GM19239 (cell line): ENCODE data around the gene FAR1.
"Not testable (repeated sequence)": the region's sequence is repeated elsewhere in the genome, so short reads cannot be mapped to it uniquely, and the experiment has no call there.

Experiments used
- DNase-seq: peaks from one replicate; pipeline ENCODE4 v3.0.0; 2011; ENCODE audit warnings: low spot score; ENCODE audit not compliant: insufficient read length
- FAIRE-seq: peaks from 2 replicates; lab custom pipeline; 2011; peaks lifted over from hg19 to GRCh38; lab: Jason Lieb, UNC

The FAR1 gene

GRCh38 chr11:13668102-13668956, at the start of gene FAR1:
FAR1 (plus strand) TSS chr11:13668668; CDS start chr11:13694766, 26,098 bp downstream.
- FAIRE-seq (peak; percentile 97), DNase-seq (peak; percentile 83)

GRCh38 chr11:13620063-13620462, 48.4 kb upstream of the FAR1 start:
- no peak for FAIRE-seq

GRCh38 chr11:13626818-13627217, 41.6 kb upstream of the FAR1 start:
- not testable (repeated sequence) for FAIRE-seq, DNase-seq

More at GRCh38 chr11:13620063-13620462, 48.4 kb upstream of the FAR1 start:
- no peak for DNase-seq

- DNase-seq = not testable (repeated sequence)
These were observed 39.8 kb upstream of the FAR1 start for GRCh38 chr11:13628634-13629033.

GRCh38 chr11:13629779-13630178, 38.7 kb upstream of the FAR1 start:
- FAIRE-seq (no peak), DNase-seq (no peak)

More at GRCh38 chr11:13628634-13629033, 39.8 kb upstream of the FAR1 start:
- FAIRE-seq = not testable (repeated sequence)

- DNase-seq (no peak), FAIRE-seq (no peak)
These were observed 33.2 kb upstream of the FAR1 start for GRCh38 chr11:13635290-13635689.

GRCh38 chr11:13635804-13636203, 32.7 kb upstream of the FAR1 start:
- no peak for FAIRE-seq
- DNase-seq = no peak

- DNase-seq (no peak), FAIRE-seq (no peak)
These were observed 31.1 kb upstream of the FAR1 start for GRCh38 chr11:13637125-13638069.

GRCh38 chr11:13638422-13638821, 30.0 kb upstream of the FAR1 start:
- FAIRE-seq = no peak
- no peak for DNase-seq

GRCh38 chr11:13644997-13645687, 23.3 kb upstream of the FAR1 start:
- FAIRE-seq (no peak), DNase-seq (no peak)

GRCh38 chr11:13647391-13647790, 21.1 kb upstream of the FAR1 start:
- DNase-seq = no peak
- FAIRE-seq = no peak

- DNase-seq (no peak), FAIRE-seq (no peak)
These were observed 18.8 kb upstream of the FAR1 start for GRCh38 chr11:13649619-13650018.

- not testable (repeated sequence) for DNase-seq, FAIRE-seq
These were observed 17.0 kb upstream of the FAR1 start for GRCh38 chr11:13651515-13651914.

- DNase-seq (no peak), FAIRE-seq (no peak)
These were observed 7.3 kb upstream of the FAR1 start for GRCh38 chr11:13661074-13661623.

GRCh38 chr11:13663631-13664071, 4.8 kb upstream of the FAR1 start:
- FAIRE-seq (no peak), DNase-seq (no peak)

- DNase-seq (no peak), FAIRE-seq (no peak)
These were observed 4.1 kb upstream of the FAR1 start for GRCh38 chr11:13664351-13664750.

GRCh38 chr11:13666708-13667107, 1.8 kb upstream of the FAR1 start:
- DNase-seq (no peak), FAIRE-seq (no peak)

GRCh38 chr11:13667245-13667644, 1.2 kb upstream of the FAR1 start:
- peak; percentile 84 for FAIRE-seq

GRCh38 chr11:13667795-13668101, 720 bp upstream of the FAR1 start:
- DNase-seq (no peak), FAIRE-seq (no peak)

More at GRCh38 chr11:13667245-13667644, 1.2 kb upstream of the FAR1 start:
- DNase-seq = no peak

- peak; percentile 89 for FAIRE-seq
- DNase-seq = no peak
These were observed 571 bp downstream of the FAR1 start for GRCh38 chr11:13668957-13669521.
